PC-9 (cell line): ENCODE data around the gene SELENOM.

Experiments used
- CTCF ChIP-seq: fragments of 200-600 bp; sonication (generic); conservative IDR thresholded peaks from 2 replicates; pipeline ENCODE4 v1.6.1; 2017; ENCODE audit warnings: mixed run types, antibody characterized with exemption, mild to moderate bottlenecking, moderate library complexity
- EZH2 ChIP-seq: fragments of 200-600 bp; sonication (generic); IDR thresholded peaks from 2 replicates; pipeline ENCODE4 v1.8.0; 2017; ENCODE audit warnings: antibody characterized with exemption, low read depth

- TF ChIP-seq EZH2 (no peak), CTCF (no peak)
Measured at GRCh38 chr22:31087744-31088215, 19.6 kb downstream of the SELENOM start.
